ENCODE measurements around the gene SLC37A1. TPM values are rescaled to one million over a fixed set of nuclear protein-coding genes. Genes with fewer than 3 reads are reported as not detected.

Gene SLC37A1
- total and polyA plus RNA-seq, 4 donors = 2.0 to 7.2 (median 4.3) TPM

- H3K36me3 ChIP-seq (ENCODE audit: control insufficient read depth in 4 of 4, insufficient read depth in 3 of 4, low read depth in 1 of 4, low read length in 3 of 4) = peaks cover 3 to 20% (median 7%) of the 10 kb centered on the region in 4 donors
- WGBS = 94% methylated on average over 14 of the region's 14 CpGs
- TF ChIP-seq ATF3 (IDR thresholded peaks at IDR 0.05) = no peak
- TF ChIP-seq HNF4A (conservative IDR thresholded peaks at IDR 0.05) = no peak
- no peak for TF ChIP-seq NR2F2 (IDR thresholded peaks at IDR 0.05)
- no peak for TF ChIP-seq FOXA1 (IDR thresholded peaks at IDR 0.05)
- no peak for TF ChIP-seq FOXA2 (IDR thresholded peaks at IDR 0.05)
- TF ChIP-seq HNF4G (IDR thresholded peaks at IDR 0.05) = no peak
- no peak for TF ChIP-seq JUND (IDR thresholded peaks at IDR 0.05)
- TF ChIP-seq GABPA (IDR thresholded peaks at IDR 0.05 in 1 of 2, conservative IDR thresholded peaks at IDR 0.05 in 1 of 2) = no peak
- TF ChIP-seq RAD21 (IDR thresholded peaks at IDR 0.05) = no peak
- no peak for TF ChIP-seq MAX (IDR thresholded peaks at IDR 0.05)
- TF ChIP-seq RXRA (IDR thresholded peaks at IDR 0.05) = no peak
- TF ChIP-seq SP1 (IDR thresholded peaks at IDR 0.05) = no peak
- TF ChIP-seq ZBTB33 (IDR thresholded peaks at IDR 0.05) = no peak
- TF ChIP-seq CTCF (IDR thresholded peaks at IDR 0.05; ENCODE audit: low read depth, low read length, missing input control) = no peak
- TF ChIP-seq REST (IDR thresholded peaks at IDR 0.05) = no peak
- H3K4me1 ChIP-seq (ENCODE audit: control insufficient read depth in 4 of 4, insufficient read depth in 4 of 4, low read length in 3 of 4) = no peaks in the 10 kb centered on the region
- no peak for DNase-seq (ENCODE audit: low spot score)
- no peak overlapping the region for H3K27ac ChIP-seq (ENCODE audit: low read depth in 1 of 2, low read length in 2 of 2)
- H3K9me3 ChIP-seq (ENCODE audit: control insufficient read depth in 4 of 4, low read length in 3 of 4) = no peaks in the 10 kb centered on the region
- no peaks in the 10 kb centered on the region for H3K27me3 ChIP-seq (ENCODE audit: control insufficient read depth in 4 of 4, insufficient read depth in 4 of 4, low read length in 3 of 4)
- H3K4me3 ChIP-seq (ENCODE audit: low read depth in 1 of 3, low read length in 3 of 3) = no peak overlapping the region
- H3K9ac ChIP-seq (ENCODE audit: low read depth in 1 of 2, low read length in 2 of 2) = no peak overlapping the region
Measured at GRCh38 chr21:42567861-42568260, 54.2 kb downstream of the SLC37A1 start.

GRCh38 chr21:42568376-42568775, 54.7 kb downstream of the SLC37A1 start:
- Histone ChIP-seq H3K4me3 (ENCODE audit: low read depth in 1 of 3, low read length in 3 of 3) (no peak overlapping the region), H3K36me3 (ENCODE audit: control insufficient read depth in 4 of 4, insufficient read depth in 3 of 4, low read depth in 1 of 4, low read length in 3 of 4) (peaks cover 3 to 20% (median 7%) of the 10 kb centered on the region in 4 donors), H3K27ac (ENCODE audit: low read depth in 1 of 2, low read length in 2 of 2) (no peak overlapping the region), H3K27me3 (ENCODE audit: control insufficient read depth in 4 of 4, insufficient read depth in 4 of 4, low read length in 3 of 4) (no peaks in the 10 kb centered on the region), H3K9ac (ENCODE audit: low read depth in 1 of 2, low read length in 2 of 2) (no peak overlapping the region), H3K9me3 (ENCODE audit: control insufficient read depth in 4 of 4, low read length in 3 of 4) (no peaks in the 10 kb centered on the region), H3K4me1 (ENCODE audit: control insufficient read depth in 4 of 4, insufficient read depth in 4 of 4, low read length in 3 of 4) (no peaks in the 10 kb centered on the region)
- WGBS = 97% methylated on average over 19 of the region's 19 CpGs
- TF ChIP-seq ZBTB33 (IDR thresholded peaks at IDR 0.05) (no peak), HNF4A (conservative IDR thresholded peaks at IDR 0.05) (no peak), RAD21 (IDR thresholded peaks at IDR 0.05) (no peak)
- no peak for DNase-seq (ENCODE audit: low spot score)

All from liver (tissue), 9 donors.